ENCODE results near the gene CD3G.

Gene CD3G

DNA sequence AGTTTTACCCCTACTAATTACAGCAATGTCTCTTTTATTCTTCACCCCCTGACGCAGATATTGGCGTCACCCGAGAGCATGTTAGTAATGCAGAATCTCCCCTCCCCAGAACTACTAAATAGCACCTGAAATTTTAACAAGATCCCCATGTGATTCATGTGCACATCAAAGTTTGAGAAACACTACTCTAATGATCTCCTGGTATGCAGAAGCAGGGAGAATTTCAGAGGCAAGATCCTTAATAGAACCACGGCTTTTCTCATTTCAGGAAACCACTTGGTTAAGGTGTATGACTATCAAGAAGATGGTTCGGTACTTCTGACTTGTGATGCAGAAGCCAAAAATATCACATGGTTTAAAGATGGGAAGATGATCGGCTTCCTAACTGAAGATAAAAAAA is 5.3 kb downstream of the CD3G start:
- TF ChIP-seq CTCF (IDR thresholded peaks at IDR 0.05; ENCODE audit: insufficient read depth, low read depth, low read length, missing control alignments) = no peak
- no peak overlapping the region for H3K4me3 ChIP-seq (ENCODE audit: low read depth, low read length)
- DNase-seq (ENCODE audit: low read depth) = no peak

- H3K4me3 ChIP-seq (ENCODE audit: low read depth, low read length) = no peak overlapping the region
- peak; percentile 40 for TF ChIP-seq CTCF (IDR thresholded peaks at IDR 0.05; ENCODE audit: insufficient read depth, low read depth, low read length, missing control alignments)
- DNase-seq (ENCODE audit: low read depth) = peak; percentile 28
These were observed 9.1 kb downstream of the CD3G start for GRCh38 chr11:118353084-118353710.

DNA sequence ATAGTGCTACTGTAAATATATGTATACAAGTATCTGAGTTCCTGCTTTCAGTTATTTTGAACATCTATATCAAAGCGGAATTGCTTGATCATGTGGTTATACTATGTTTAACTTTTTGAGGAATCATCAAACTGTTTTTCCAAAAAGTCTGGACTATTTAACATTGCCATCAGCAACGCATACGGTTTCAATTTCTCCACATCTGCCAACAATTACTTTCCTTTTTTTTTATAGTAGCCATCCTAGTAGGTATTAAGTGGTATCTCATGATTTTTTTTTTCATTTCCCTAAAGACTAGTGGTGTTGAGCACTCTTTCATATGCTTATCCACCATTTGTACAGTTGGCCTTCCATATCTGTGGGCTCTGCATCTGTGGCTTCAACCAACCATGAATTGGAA is 13.9 kb downstream of the CD3G start:
- no peak for TF ChIP-seq CTCF (IDR thresholded peaks at IDR 0.05; ENCODE audit: insufficient read depth, low read depth, low read length, missing control alignments)
- no peak for DNase-seq (ENCODE audit: low read depth)
- H3K4me3 ChIP-seq (ENCODE audit: low read depth, low read length) = no peak overlapping the region

- H3K4me3 ChIP-seq (ENCODE audit: low read depth, low read length) = peak within 1 kb of the TSS; percentile 85
- peak; percentile 99 for DNase-seq (ENCODE audit: low read depth)
- no peak for TF ChIP-seq CTCF (IDR thresholded peaks at IDR 0.05; ENCODE audit: insufficient read depth, low read depth, low read length, missing control alignments)
These were observed 15.3 kb downstream of the CD3G start, which contains the start of gene UBE4A for GRCh38 chr11:118359295-118359958. TSS of gene UBE4A (plus strand) at chr11:118359600. CDS start at chr11:118365081, 5,481 bp downstream.

DNA sequence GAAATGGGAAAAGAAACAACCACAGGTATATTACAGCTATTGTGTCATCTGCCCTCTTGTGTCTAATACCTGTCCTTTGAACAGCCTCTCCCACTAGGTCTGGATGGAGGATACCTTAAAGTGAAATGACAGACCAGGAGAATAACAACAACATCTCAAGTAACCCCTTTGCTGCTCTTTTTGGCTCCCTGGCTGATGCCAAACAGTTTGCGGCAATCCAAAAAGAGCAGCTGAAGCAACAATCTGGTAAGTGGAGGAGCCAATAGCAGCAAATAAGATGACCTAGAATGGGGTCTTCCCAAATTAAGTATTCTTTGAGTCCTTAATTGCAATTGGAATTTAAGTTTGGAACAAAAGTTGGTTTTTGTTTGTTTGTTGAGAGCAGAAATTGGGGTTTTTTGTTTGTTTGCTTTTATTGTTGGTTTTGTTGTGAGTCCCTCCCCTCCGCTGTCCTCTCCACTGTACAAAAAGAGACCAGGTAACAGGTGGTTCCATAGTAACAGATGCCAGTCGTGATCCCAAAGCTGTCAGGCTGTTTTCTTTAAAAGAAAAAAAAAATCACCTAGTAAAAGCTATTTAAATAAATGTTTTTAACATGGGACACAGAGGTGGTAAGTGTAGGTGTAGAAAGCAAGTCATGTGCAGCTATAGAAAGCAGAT is 20.9 kb downstream of the CD3G start:
- no peak overlapping the region for H3K4me3 ChIP-seq (ENCODE audit: low read depth, low read length)
- TF ChIP-seq CTCF (IDR thresholded peaks at IDR 0.05; ENCODE audit: insufficient read depth, low read depth, low read length, missing control alignments) = no peak
- DNase-seq (ENCODE audit: low read depth) = no peak

- no peak for DNase-seq (ENCODE audit: low read depth)
- no peak for TF ChIP-seq CTCF (IDR thresholded peaks at IDR 0.05; ENCODE audit: insufficient read depth, low read depth, low read length, missing control alignments)
- no peak overlapping the region for H3K4me3 ChIP-seq (ENCODE audit: low read depth, low read length)
These were observed 22.1 kb downstream of the CD3G start for GRCh38 chr11:118366287-118366686.

Measured in GM12865 (cell line).